Measurements from ENCODE around the gene SLC22A14. TPM values are rescaled to one million over a fixed set of nuclear protein-coding genes. Genes with fewer than 3 reads are reported as not detected.

Gene SLC22A14
- total RNA-seq, 2 experiments from 2014 or later = not detected

- no peak overlapping the region for H3K27ac Mint-ChIP-seq
- ChIA-PET POLR2A (no interaction called here), CTCF (interaction anchor here (1.0 to 2.0 kb wide), 5 partner anchors 10 to 361 kb away, joined by 3 to 9 read pairs (median 3); partner anchors contain the start of gene XYLB)
- no peaks in the 10 kb centered on the region for H3K9me3 Mint-ChIP-seq (ENCODE audit: insufficient read depth)
- no peak overlapping the region for H3K4me3 Mint-ChIP-seq
- peaks cover 13% of the 10 kb centered on the region for H3K27me3 Mint-ChIP-seq (ENCODE audit: low read depth)
- ATAC-seq = no peak
- DNase-seq = peak; percentile 11
- H3K36me3 Mint-ChIP-seq (ENCODE audit: low read depth) = no peaks in the 10 kb centered on the region
- no peaks in the 10 kb centered on the region for H3K4me1 Mint-ChIP-seq (ENCODE audit: low read depth)
These were observed 52.3 kb downstream of the SLC22A14 start for GRCh38 chr3:38334142-38335055.

- no peaks in the 10 kb centered on the region for H3K4me1 Mint-ChIP-seq (ENCODE audit: low read depth)
- ChIA-PET CTCF (interaction anchor here (0.9 to 2.0 kb wide), 4 partner anchors 9 to 320 kb away, joined by 3 to 5 read pairs (median 4); no protein-coding TSS in a partner anchor), POLR2A (interaction anchor here (0.5 kb wide), 1 partner anchor 24 kb away, joined by 3 read pairs; no protein-coding TSS in a partner anchor)
- no peak for ATAC-seq
- H3K9me3 Mint-ChIP-seq (ENCODE audit: insufficient read depth) = no peaks in the 10 kb centered on the region
- peak; percentile 14 for DNase-seq
- no peaks in the 10 kb centered on the region for H3K36me3 Mint-ChIP-seq (ENCODE audit: low read depth)
- H3K4me3 Mint-ChIP-seq = no peak overlapping the region
- H3K27ac Mint-ChIP-seq = no peak overlapping the region
- H3K27me3 Mint-ChIP-seq (ENCODE audit: low read depth) = peaks cover 17% of the 10 kb centered on the region
These were observed 53.2 kb downstream of the SLC22A14 start for GRCh38 chr3:38335263-38335662.

DNA sequence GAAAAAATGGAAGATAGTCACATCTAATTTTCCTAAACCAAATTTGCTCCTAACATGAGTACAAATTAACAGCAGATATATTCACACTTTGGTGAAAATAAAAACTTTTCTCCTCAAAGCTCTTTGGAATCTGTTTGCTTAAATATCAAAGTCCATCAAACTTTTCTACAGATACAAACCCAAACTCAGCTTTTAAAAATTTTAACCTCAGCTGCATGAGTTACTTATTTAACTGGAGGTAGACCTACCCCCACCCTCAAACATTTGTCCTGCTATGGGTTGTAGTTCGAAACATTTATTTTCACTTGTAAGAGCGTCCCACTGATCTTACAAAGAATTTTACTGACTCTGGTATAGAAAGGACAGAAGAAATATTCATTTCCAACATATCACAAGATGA lies 55.6 kb downstream of the SLC22A14 start:
- H3K27me3 Mint-ChIP-seq (ENCODE audit: low read depth) = peaks cover 17% of the 10 kb centered on the region
- CTCF ChIA-PET = interaction anchor here (1.3 kb wide), 1 partner anchor 9 kb away, joined by 5 read pairs; the partner anchor contains the start of gene XYLB

GRCh38 chr3:38343797-38344594 lies 61.9 kb downstream of the SLC22A14 start:
- ChIA-PET POLR2A (no interaction called here), CTCF (interaction anchor here (0.8 to 4.4 kb wide), 5 partner anchors 9 to 370 kb away, joined by 4 to 69 read pairs (median 13); no protein-coding TSS in a partner anchor)
- Mint-ChIP-seq H3K36me3 (ENCODE audit: low read depth) (no peaks in the 10 kb centered on the region), H3K4me3 (no peak overlapping the region), H3K27ac (no peak overlapping the region), H3K27me3 (ENCODE audit: low read depth) (peaks cover 7% of the 10 kb centered on the region), H3K9me3 (ENCODE audit: insufficient read depth) (no peaks in the 10 kb centered on the region), H3K4me1 (ENCODE audit: low read depth) (peaks cover 17% of the 10 kb centered on the region)
- DNase-seq (peak; percentile 17), ATAC-seq (no peak)

More for the DNA sequence above, 55.6 kb downstream of the SLC22A14 start:
- Mint-ChIP-seq H3K27ac (no peak overlapping the region), H3K9me3 (ENCODE audit: insufficient read depth) (no peaks in the 10 kb centered on the region), H3K4me1 (ENCODE audit: low read depth) (no peaks in the 10 kb centered on the region), H3K36me3 (ENCODE audit: low read depth) (no peaks in the 10 kb centered on the region), H3K4me3 (no peak overlapping the region)
- no peak for ATAC-seq
- DNase-seq = no peak
- POLR2A ChIA-PET = no interaction called here

DNA sequence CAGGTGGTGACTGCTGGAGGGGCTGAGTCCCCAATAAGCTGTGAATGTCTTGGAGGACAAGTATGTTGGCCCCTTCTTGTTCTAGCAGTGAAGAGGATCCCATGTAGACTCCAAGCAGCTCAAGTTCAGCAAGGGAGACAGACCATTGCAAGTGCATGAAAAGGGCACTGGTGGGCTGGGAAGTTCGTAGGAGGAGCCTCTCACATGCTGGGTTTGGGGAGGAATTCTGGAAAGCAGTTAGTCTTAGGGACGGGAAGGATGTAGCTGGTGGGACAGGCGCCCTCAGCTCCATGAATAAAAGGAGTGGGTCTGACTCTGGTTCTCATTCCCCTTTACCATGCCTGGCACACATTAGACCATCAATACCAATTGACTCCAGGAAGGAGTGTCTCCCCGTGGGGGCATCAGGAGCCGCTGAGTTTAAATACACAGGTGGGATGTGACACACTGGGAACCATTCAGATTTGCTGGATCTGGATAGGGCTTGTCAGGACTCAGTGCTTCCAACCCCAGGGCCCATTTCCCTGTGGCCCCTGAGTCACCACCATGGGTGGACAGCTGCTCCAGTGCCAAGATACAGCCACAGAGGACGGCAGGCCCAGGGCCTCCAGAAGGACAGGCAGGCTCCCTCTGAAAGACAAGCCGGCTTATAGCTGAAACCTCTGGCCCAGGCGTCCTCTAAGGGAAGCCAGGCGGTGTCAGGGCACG lies 63.9 kb downstream of the SLC22A14 start:
- Mint-ChIP-seq H3K27me3 (ENCODE audit: low read depth) (peaks cover 3% of the 10 kb centered on the region), H3K9me3 (ENCODE audit: insufficient read depth) (no peaks in the 10 kb centered on the region), H3K4me1 (ENCODE audit: low read depth) (peaks cover 17% of the 10 kb centered on the region), H3K27ac (peak overlapping the region; percentile 53), H3K36me3 (ENCODE audit: low read depth) (no peaks in the 10 kb centered on the region), H3K4me3 (peak overlapping the region; percentile 68)
- ChIA-PET POLR2A (interaction anchor here (0.8 to 1.2 kb wide), 4 partner anchors 107 to 228 kb away, joined by 3 to 5 read pairs (median 4); partner anchors contain the start of genes ACVR2B and OXSR1), CTCF (interaction anchor here (0.8 to 4.4 kb wide), 44 partner anchors 8 to 654 kb away, joined by 3 to 69 read pairs (median 5); partner anchors contain the start of genes ACVR2B and OXSR1)
- ATAC-seq = no peak
- peak; percentile 19 for DNase-seq

GRCh38 chr3:38346587-38347410 lies 64.7 kb downstream of the SLC22A14 start, which contains the start of gene XYLB:
Gene XYLB (plus strand): TSS chr3:38346785. CDS start chr3:38346869, 84 bp downstream.
- Mint-ChIP-seq H3K27me3 (ENCODE audit: low read depth) (peaks cover 3% of the 10 kb centered on the region), H3K36me3 (ENCODE audit: low read depth) (no peaks in the 10 kb centered on the region), H3K4me1 (ENCODE audit: low read depth) (peaks cover 18% of the 10 kb centered on the region), H3K4me3 (peak within 1 kb of the TSS; percentile 75), H3K27ac (peak within 1 kb of the TSS; percentile 53), H3K9me3 (ENCODE audit: insufficient read depth) (no peaks in the 10 kb centered on the region)
- POLR2A ChIA-PET = interaction anchor here (0.8 to 1.2 kb wide), 4 partner anchors 107 to 229 kb away, joined by 3 to 5 read pairs (median 4); partner anchors contain the start of genes ACVR2B and OXSR1
- peak; percentile 99 for ATAC-seq
- CTCF ChIA-PET = interaction anchor here (0.5 to 4.4 kb wide), 50 partner anchors 9 to 653 kb away, joined by 3 to 69 read pairs (median 5); partner anchors contain the start of genes ACAA1, ACVR2B and OXSR1
- peak; percentile 86 for DNase-seq

- Mint-ChIP-seq H3K27ac (peak overlapping the region; percentile 35), H3K36me3 (ENCODE audit: low read depth) (peaks cover 4% of the 10 kb centered on the region), H3K4me3 (peak overlapping the region; percentile 75), H3K9me3 (ENCODE audit: insufficient read depth) (no peaks in the 10 kb centered on the region), H3K27me3 (ENCODE audit: low read depth) (peaks cover 3% of the 10 kb centered on the region), H3K4me1 (ENCODE audit: low read depth) (peaks cover 18% of the 10 kb centered on the region)
- CTCF ChIA-PET = interaction anchor here (0.9 to 4.4 kb wide), 18 partner anchors 14 to 350 kb away, joined by 3 to 69 read pairs (median 6); partner anchors contain the start of genes ACAA1 and OXSR1
- DNase-seq (no peak), ATAC-seq (no peak)
- POLR2A ChIA-PET = no interaction called here
These were observed 65.5 kb downstream of the SLC22A14 start for GRCh38 chr3:38347421-38348200.

DNA sequence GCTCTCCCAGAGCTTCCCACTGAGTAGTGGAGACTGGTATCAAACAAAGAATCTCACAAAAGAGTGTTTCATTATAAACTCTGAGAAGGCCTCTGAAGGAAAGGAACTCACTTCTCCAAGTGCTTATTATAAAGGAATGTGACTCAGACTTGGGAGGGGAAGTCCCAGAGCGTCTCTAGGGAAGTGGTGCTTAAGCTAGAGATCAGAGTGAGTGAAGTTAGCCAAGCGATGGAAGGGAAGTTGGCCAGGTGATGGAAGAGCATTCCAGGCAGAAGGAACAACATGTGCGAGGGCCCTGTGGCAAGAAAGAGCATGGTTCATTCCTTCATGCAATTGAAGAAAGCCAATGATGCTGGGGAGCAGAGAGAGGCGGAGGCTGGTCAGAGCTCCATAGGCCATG lies 66.8 kb downstream of the SLC22A14 start:
- CTCF ChIA-PET = interaction anchor here (1.0 kb wide), 1 partner anchor 131 kb away, joined by 5 read pairs; no protein-coding TSS in a partner anchor
- peaks cover 3% of the 10 kb centered on the region for H3K27me3 Mint-ChIP-seq (ENCODE audit: low read depth)
- no peak overlapping the region for H3K4me3 Mint-ChIP-seq
- no peak for ATAC-seq
- H3K4me1 Mint-ChIP-seq (ENCODE audit: low read depth) = peaks cover 18% of the 10 kb centered on the region
- DNase-seq = no peak
- peaks cover 8% of the 10 kb centered on the region for H3K36me3 Mint-ChIP-seq (ENCODE audit: low read depth)
- no peaks in the 10 kb centered on the region for H3K9me3 Mint-ChIP-seq (ENCODE audit: insufficient read depth)
- H3K27ac Mint-ChIP-seq = no peak overlapping the region
- POLR2A ChIA-PET = no interaction called here

GRCh38 chr3:38349684-38350359 lies 67.7 kb downstream of the SLC22A14 start:
- Mint-ChIP-seq H3K4me3 (no peak overlapping the region), H3K9me3 (ENCODE audit: insufficient read depth) (no peaks in the 10 kb centered on the region), H3K36me3 (ENCODE audit: low read depth) (peaks cover 8% of the 10 kb centered on the region), H3K27me3 (ENCODE audit: low read depth) (peaks cover 3% of the 10 kb centered on the region), H3K27ac (no peak overlapping the region), H3K4me1 (ENCODE audit: low read depth) (peaks cover 19% of the 10 kb centered on the region)
- ChIA-PET CTCF (no interaction called here), POLR2A (no interaction called here)
- ATAC-seq (no peak), DNase-seq (no peak)
